Measurements from ENCODE around the gene ADCY2.

The ADCY2 gene

GRCh38 chr5:7625740-7626139, 229.8 kb downstream of the ADCY2 start:
- Histone ChIP-seq H3K9ac (ENCODE audit: low read depth, low read length) (no peak overlapping the region), H3K4me3 (ENCODE audit: low read depth, low read length) (no peak overlapping the region), H3K27ac (ENCODE audit: low read depth, low read length) (no peak overlapping the region), H3K9me3 (ENCODE audit: control insufficient read depth, insufficient read depth, low read length) (no peaks in the 10 kb centered on the region), H3K4me1 (ENCODE audit: control insufficient read depth, insufficient read depth, low read length) (peaks cover 5% of the 10 kb centered on the region), H3K27me3 (ENCODE audit: control insufficient read depth, insufficient read depth, low read length) (no peaks in the 10 kb centered on the region), H3K36me3 (ENCODE audit: control insufficient read depth, insufficient read depth, low read length) (peaks cover 29% of the 10 kb centered on the region)

GRCh38 chr5:7628248-7628647, 232.3 kb downstream of the ADCY2 start:
- H3K4me1 ChIP-seq (ENCODE audit: control insufficient read depth, insufficient read depth, low read length) = no peaks in the 10 kb centered on the region
- no peak overlapping the region for H3K27ac ChIP-seq (ENCODE audit: low read depth, low read length)
- H3K9me3 ChIP-seq (ENCODE audit: control insufficient read depth, insufficient read depth, low read length) = no peaks in the 10 kb centered on the region
- no peaks in the 10 kb centered on the region for H3K27me3 ChIP-seq (ENCODE audit: control insufficient read depth, insufficient read depth, low read length)
- peaks cover 31% of the 10 kb centered on the region for H3K36me3 ChIP-seq (ENCODE audit: control insufficient read depth, insufficient read depth, low read length)
- no peak overlapping the region for H3K4me3 ChIP-seq (ENCODE audit: low read depth, low read length)
- no peak overlapping the region for H3K9ac ChIP-seq (ENCODE audit: low read depth, low read length)

DNA sequence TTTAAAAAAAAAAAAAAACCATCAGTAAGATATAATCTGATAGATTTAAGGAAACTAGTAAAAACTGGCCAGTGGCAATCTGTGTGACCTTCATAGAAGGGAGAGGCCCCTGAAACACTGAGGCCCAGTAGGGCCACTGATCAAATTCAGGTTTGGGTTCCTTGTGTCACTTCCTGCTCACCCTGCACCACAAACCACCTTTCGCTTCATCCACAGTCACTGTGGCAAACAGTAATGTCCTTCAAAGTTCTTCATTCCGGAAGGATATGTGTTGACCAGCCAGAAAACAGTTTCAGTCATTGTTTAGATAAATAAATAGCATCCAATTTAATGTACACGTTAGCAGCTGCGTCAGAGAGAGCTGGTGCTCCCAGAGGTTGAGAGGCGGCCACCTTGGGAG, 232.9 kb downstream of the ADCY2 start:
- no peaks in the 10 kb centered on the region for H3K9me3 ChIP-seq (ENCODE audit: control insufficient read depth, insufficient read depth, low read length)
- no peak overlapping the region for H3K9ac ChIP-seq (ENCODE audit: low read depth, low read length)
- H3K27ac ChIP-seq (ENCODE audit: low read depth, low read length) = no peak overlapping the region
- H3K4me1 ChIP-seq (ENCODE audit: control insufficient read depth, insufficient read depth, low read length) = no peaks in the 10 kb centered on the region
- no peaks in the 10 kb centered on the region for H3K27me3 ChIP-seq (ENCODE audit: control insufficient read depth, insufficient read depth, low read length)
- H3K36me3 ChIP-seq (ENCODE audit: control insufficient read depth, insufficient read depth, low read length) = peaks cover 31% of the 10 kb centered on the region
- H3K4me3 ChIP-seq (ENCODE audit: low read depth, low read length) = no peak overlapping the region

DNA sequence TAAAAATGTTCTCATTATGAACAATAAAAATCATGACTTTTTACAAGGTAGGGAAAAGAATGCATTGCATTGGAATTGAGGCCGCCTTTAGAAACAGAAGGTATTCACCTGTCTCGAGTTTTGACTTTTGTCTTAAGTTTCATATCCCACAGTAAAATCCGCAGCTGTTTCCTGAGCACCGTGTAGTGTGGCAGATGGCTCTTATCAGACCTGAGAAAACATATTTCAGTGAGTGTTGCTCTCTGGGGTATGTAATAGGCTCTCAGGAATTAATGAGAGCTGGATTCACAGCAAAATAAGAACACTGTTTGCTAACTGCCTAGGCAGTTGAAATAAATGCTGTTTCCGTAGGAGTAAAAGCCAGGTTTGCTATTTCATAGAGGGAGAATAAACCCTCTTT, 233.6 kb downstream of the ADCY2 start:
- Histone ChIP-seq H3K4me3 (ENCODE audit: low read depth, low read length) (no peak overlapping the region), H3K27ac (ENCODE audit: low read depth, low read length) (no peak overlapping the region), H3K36me3 (ENCODE audit: control insufficient read depth, insufficient read depth, low read length) (peaks cover 31% of the 10 kb centered on the region), H3K27me3 (ENCODE audit: control insufficient read depth, insufficient read depth, low read length) (no peaks in the 10 kb centered on the region), H3K9me3 (ENCODE audit: control insufficient read depth, insufficient read depth, low read length) (no peaks in the 10 kb centered on the region), H3K4me1 (ENCODE audit: control insufficient read depth, insufficient read depth, low read length) (no peaks in the 10 kb centered on the region), H3K9ac (ENCODE audit: low read depth, low read length) (no peak overlapping the region)

DNA sequence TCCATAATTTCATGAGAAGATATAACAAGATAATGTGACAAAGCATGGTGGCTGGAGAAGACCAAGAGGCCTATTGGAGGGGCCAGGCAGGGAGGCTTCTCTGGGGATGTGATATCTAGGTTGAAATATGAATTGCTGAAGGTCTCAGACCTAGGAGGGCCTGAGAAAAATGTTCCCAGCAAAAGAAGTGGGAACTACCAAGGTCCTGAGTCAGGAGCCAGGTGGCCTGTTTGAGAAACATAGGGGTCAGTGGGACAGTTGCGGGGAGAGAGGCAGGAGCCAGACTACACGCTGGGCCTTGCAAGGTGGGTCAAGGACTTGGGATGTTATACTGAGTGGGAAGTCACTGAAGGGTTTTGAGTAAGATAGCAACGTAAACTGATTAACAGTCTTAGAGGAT, 238.9 kb downstream of the ADCY2 start:
- peaks cover 6% of the 10 kb centered on the region; the same call in 1 of the 2 replicates for H3K36me3 ChIP-seq (ENCODE audit: control insufficient read depth, insufficient read depth, low read length)
- no peak overlapping the region for H3K27ac ChIP-seq (ENCODE audit: low read depth, low read length)
- no peak overlapping the region for H3K9ac ChIP-seq (ENCODE audit: low read depth, low read length)
- H3K9me3 ChIP-seq (ENCODE audit: control insufficient read depth, insufficient read depth, low read length) = no peaks in the 10 kb centered on the region
- H3K27me3 ChIP-seq (ENCODE audit: control insufficient read depth, insufficient read depth, low read length) = no peaks in the 10 kb centered on the region
- no peaks in the 10 kb centered on the region for H3K4me1 ChIP-seq (ENCODE audit: control insufficient read depth, insufficient read depth, low read length)
- no peak overlapping the region for H3K4me3 ChIP-seq (ENCODE audit: low read depth, low read length)

DNA sequence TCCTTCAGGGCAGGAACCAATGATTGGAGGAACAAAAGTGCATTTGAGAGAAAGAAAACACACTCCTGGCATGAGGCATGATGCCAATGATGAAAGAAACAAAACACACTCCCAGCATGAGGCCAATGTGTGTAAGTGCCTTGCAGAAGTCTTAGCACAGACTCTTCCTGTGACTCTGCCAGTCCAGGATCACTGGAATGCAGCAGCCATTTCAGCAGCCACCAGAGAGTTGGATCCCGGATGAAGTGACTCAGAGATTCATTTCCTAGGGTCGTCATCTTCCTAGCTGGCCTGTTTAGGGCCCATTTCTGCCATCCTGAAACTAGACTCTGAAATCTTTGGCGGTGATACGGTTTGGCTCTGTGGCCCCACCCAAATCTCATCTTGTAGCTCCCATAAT, 242.5 kb downstream of the ADCY2 start:
- no peaks in the 10 kb centered on the region for H3K27me3 ChIP-seq (ENCODE audit: control insufficient read depth, insufficient read depth, low read length)
- no peaks in the 10 kb centered on the region for H3K36me3 ChIP-seq (ENCODE audit: control insufficient read depth, insufficient read depth, low read length)
- no peak overlapping the region for H3K4me3 ChIP-seq (ENCODE audit: low read depth, low read length)
- H3K27ac ChIP-seq (ENCODE audit: low read depth, low read length) = no peak overlapping the region
- no peaks in the 10 kb centered on the region for H3K4me1 ChIP-seq (ENCODE audit: control insufficient read depth, insufficient read depth, low read length)
- H3K9me3 ChIP-seq (ENCODE audit: control insufficient read depth, insufficient read depth, low read length) = no peaks in the 10 kb centered on the region
- no peak overlapping the region for H3K9ac ChIP-seq (ENCODE audit: low read depth, low read length)

DNA sequence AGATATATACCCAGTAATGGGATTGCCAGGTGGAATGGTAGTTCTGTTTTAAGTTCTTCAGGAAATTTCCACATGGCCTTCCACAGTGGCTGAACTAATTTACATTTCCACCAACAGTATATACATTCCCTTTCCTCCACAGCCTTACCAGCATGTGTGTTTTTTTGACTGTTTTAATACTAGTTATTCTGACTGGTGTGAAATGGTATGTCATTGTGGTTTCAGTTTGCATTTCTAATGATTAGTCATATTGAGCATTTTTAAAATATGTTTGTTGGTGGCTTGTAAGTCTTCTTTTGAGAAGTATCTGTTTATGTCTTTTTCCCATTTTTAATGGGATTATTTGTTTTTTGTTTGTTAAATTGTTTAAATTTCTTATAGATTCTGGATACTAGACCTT, 246.1 kb downstream of the ADCY2 start:
- Histone ChIP-seq H3K27me3 (ENCODE audit: control insufficient read depth, insufficient read depth, low read length) (no peaks in the 10 kb centered on the region), H3K4me3 (ENCODE audit: low read depth, low read length) (no peak overlapping the region), H3K9me3 (ENCODE audit: control insufficient read depth, insufficient read depth, low read length) (no peaks in the 10 kb centered on the region), H3K36me3 (ENCODE audit: control insufficient read depth, insufficient read depth, low read length) (no peaks in the 10 kb centered on the region), H3K4me1 (ENCODE audit: control insufficient read depth, insufficient read depth, low read length) (peaks cover 15% of the 10 kb centered on the region), H3K9ac (ENCODE audit: low read depth, low read length) (no peak overlapping the region), H3K27ac (ENCODE audit: low read depth, low read length) (no peak overlapping the region)

GRCh38 chr5:7644723-7645122, 248.8 kb downstream of the ADCY2 start:
- no peaks in the 10 kb centered on the region for H3K36me3 ChIP-seq (ENCODE audit: control insufficient read depth, insufficient read depth, low read length)
- H3K4me3 ChIP-seq (ENCODE audit: low read depth, low read length) = no peak overlapping the region
- no peaks in the 10 kb centered on the region for H3K27me3 ChIP-seq (ENCODE audit: control insufficient read depth, insufficient read depth, low read length)
- no peaks in the 10 kb centered on the region for H3K9me3 ChIP-seq (ENCODE audit: control insufficient read depth, insufficient read depth, low read length)
- H3K27ac ChIP-seq (ENCODE audit: low read depth, low read length) = no peak overlapping the region
- peaks cover 15% of the 10 kb centered on the region for H3K4me1 ChIP-seq (ENCODE audit: control insufficient read depth, insufficient read depth, low read length)
- no peak overlapping the region for H3K9ac ChIP-seq (ENCODE audit: low read depth, low read length)

GRCh38 chr5:7650755-7651154, 254.8 kb downstream of the ADCY2 start:
- H3K9ac ChIP-seq (ENCODE audit: low read depth, low read length) = no peak overlapping the region
- H3K4me3 ChIP-seq (ENCODE audit: low read depth, low read length) = no peak overlapping the region
- no peaks in the 10 kb centered on the region for H3K36me3 ChIP-seq (ENCODE audit: control insufficient read depth, insufficient read depth, low read length)
- peaks cover 3% of the 10 kb centered on the region; the same call in 1 of the 2 replicates for H3K4me1 ChIP-seq (ENCODE audit: control insufficient read depth, insufficient read depth, low read length)
- H3K27ac ChIP-seq (ENCODE audit: low read depth, low read length) = no peak overlapping the region
- H3K9me3 ChIP-seq (ENCODE audit: control insufficient read depth, insufficient read depth, low read length) = no peaks in the 10 kb centered on the region
- no peaks in the 10 kb centered on the region for H3K27me3 ChIP-seq (ENCODE audit: control insufficient read depth, insufficient read depth, low read length)

DNA sequence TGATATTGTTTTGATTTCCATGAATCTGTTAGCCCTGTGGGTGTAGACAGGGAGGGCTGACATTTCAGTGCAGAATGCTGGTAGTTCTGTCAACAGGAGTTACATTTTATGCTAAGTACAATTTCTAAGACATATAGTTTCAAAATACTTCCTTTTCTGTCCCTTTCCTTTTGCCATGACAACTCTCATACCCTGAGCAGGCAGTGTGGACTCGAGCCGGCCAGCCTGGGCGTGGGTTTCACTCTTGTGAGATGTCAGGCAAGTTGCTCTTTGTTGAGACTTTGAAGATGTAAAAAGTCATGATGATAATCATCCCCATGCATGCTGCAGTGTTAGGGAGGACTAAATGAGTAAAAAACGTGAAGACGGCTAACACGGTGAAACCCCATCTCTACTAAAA, 257.1 kb downstream of the ADCY2 start:
- Histone ChIP-seq H3K9ac (ENCODE audit: low read depth, low read length) (no peak overlapping the region), H3K36me3 (ENCODE audit: control insufficient read depth, insufficient read depth, low read length) (no peaks in the 10 kb centered on the region), H3K9me3 (ENCODE audit: control insufficient read depth, insufficient read depth, low read length) (no peaks in the 10 kb centered on the region), H3K27ac (ENCODE audit: low read depth, low read length) (no peak overlapping the region), H3K27me3 (ENCODE audit: control insufficient read depth, insufficient read depth, low read length) (no peaks in the 10 kb centered on the region), H3K4me1 (ENCODE audit: control insufficient read depth, insufficient read depth, low read length) (no peaks in the 10 kb centered on the region), H3K4me3 (ENCODE audit: low read depth, low read length) (no peak overlapping the region)

- Histone ChIP-seq H3K36me3 (ENCODE audit: control insufficient read depth, insufficient read depth, low read length) (no peaks in the 10 kb centered on the region; the same call in 1 of the 2 replicates), H3K9me3 (ENCODE audit: control insufficient read depth, insufficient read depth, low read length) (no peaks in the 10 kb centered on the region), H3K4me1 (ENCODE audit: control insufficient read depth, insufficient read depth, low read length) (peaks cover 9% of the 10 kb centered on the region), H3K9ac (ENCODE audit: low read depth, low read length) (no peak overlapping the region), H3K27me3 (ENCODE audit: control insufficient read depth, insufficient read depth, low read length) (no peaks in the 10 kb centered on the region), H3K27ac (ENCODE audit: low read depth, low read length) (no peak overlapping the region), H3K4me3 (ENCODE audit: low read depth, low read length) (no peak overlapping the region)
Measured at GRCh38 chr5:7657153-7657552, 261.2 kb downstream of the ADCY2 start.

GRCh38 chr5:7659420-7659819, 263.5 kb downstream of the ADCY2 start:
- no peak overlapping the region for H3K4me3 ChIP-seq (ENCODE audit: low read depth, low read length)
- no peak overlapping the region for H3K9ac ChIP-seq (ENCODE audit: low read depth, low read length)
- no peaks in the 10 kb centered on the region; the same call in 1 of the 2 replicates for H3K36me3 ChIP-seq (ENCODE audit: control insufficient read depth, insufficient read depth, low read length)
- no peak overlapping the region for H3K27ac ChIP-seq (ENCODE audit: low read depth, low read length)
- H3K27me3 ChIP-seq (ENCODE audit: control insufficient read depth, insufficient read depth, low read length) = no peaks in the 10 kb centered on the region
- H3K9me3 ChIP-seq (ENCODE audit: control insufficient read depth, insufficient read depth, low read length) = no peaks in the 10 kb centered on the region
- peaks cover 22% of the 10 kb centered on the region for H3K4me1 ChIP-seq (ENCODE audit: control insufficient read depth, insufficient read depth, low read length)

Data from HUES48 (cell line).